CD14-positive monocyte (primary cell): ENCODE measurements around the gene CSTPP1. TPM values are rescaled to one million over a fixed set of nuclear protein-coding genes. Genes with fewer than 3 reads are reported as not detected.

Experiments
- DNase-seq, 3 donors: peaks; one replicate each; pipeline ENCODE4 v3.0.0-alpha.2; 2011 to 2022
- H2AFZ ChIP-seq: 2 replicates; pipeline ENCODE4 v1.6.0; 2012; ENCODE audit warnings: mild to moderate bottlenecking, low read depth, low read length, inconsistent platforms; ENCODE audit not compliant: insufficient read depth, poor library complexity, severe bottlenecking
- H3K27ac ChIP-seq, 2 donors: 1 replicate in 1 of 2; 2 replicates in 1 of 2; pipeline ENCODE4 v1.5.1; 2012 to 2013; ENCODE audit warnings: low read length in 2 of 2, control low read depth in 1 of 2, inconsistent platforms in 1 of 2, low read depth in 1 of 2, mild to moderate bottlenecking in 1 of 2
- H3K27me3 ChIP-seq, 2 donors: one replicate each; pipeline versions ENCODE4 v1.6.0 to v1.6.1; 2011 to 2013; ENCODE audit warnings: low read length in 2 of 2; ENCODE audit not compliant: control insufficient read depth in 2 of 2, insufficient read depth in 2 of 2
- H3K36me3 ChIP-seq, 2 donors: replicated peaks in 1 of 2; 1 replicate in 1 of 2; 2 replicates in 1 of 2; pipeline versions ENCODE4 v1.5.1 to v1.6.1; 2012 to 2013; ENCODE audit warnings: low read length in 2 of 2, control low read depth in 1 of 2, inconsistent platforms in 1 of 2, mild to moderate bottlenecking in 1 of 2; ENCODE audit not compliant: insufficient read depth in 2 of 2, control insufficient read depth in 1 of 2
- H3K4me1 ChIP-seq, 2 donors: 1 replicate in 1 of 2; 2 replicates in 1 of 2; pipeline versions ENCODE4 v1.5.1 to v1.6.1; 2012 to 2013; ENCODE audit warnings: low read length in 2 of 2, control low read depth in 1 of 2, inconsistent platforms in 1 of 2, mild to moderate bottlenecking in 1 of 2, moderate library complexity in 1 of 2; ENCODE audit not compliant: insufficient read depth in 2 of 2, control insufficient read depth in 1 of 2
- H3K4me2 ChIP-seq: replicated peaks from 2 replicates; pipeline ENCODE3; 2012; ENCODE audit warnings: low read length, moderate library complexity, mild to moderate bottlenecking; ENCODE audit not compliant: poor library complexity, severe bottlenecking; ENCODE audit errors: extremely low read depth
- H3K4me3 ChIP-seq, 3 experiments: fragments of 200-600 bp in 1 of 3; sonication (generic) in 1 of 3; replicated peaks in 1 of 3; 1 replicate in 2 of 3; 2 replicates in 1 of 3; pipeline ENCODE4 v1.5.1; 2011 to 2013; ENCODE audit warnings: low read length in 3 of 3, mild to moderate bottlenecking in 3 of 3, control low read depth in 2 of 3, low read depth in 2 of 3, inconsistent platforms in 1 of 3, moderate library complexity in 1 of 3
- H3K79me2 ChIP-seq: 2 replicates; pipeline ENCODE4 v1.6.0; 2012; ENCODE audit warnings: mild to moderate bottlenecking, control low read depth, inconsistent platforms, low read length, moderate library complexity; ENCODE audit not compliant: insufficient read depth
- H3K9ac ChIP-seq: 2 replicates; pipeline ENCODE4 v1.6.0; 2017; ENCODE audit warnings: low read length, mild to moderate bottlenecking; ENCODE audit not compliant: insufficient read depth, poor library complexity, severe bottlenecking
- H3K9me3 ChIP-seq, 2 donors: replicated peaks in 1 of 2; 1 replicate in 1 of 2; 2 replicates in 1 of 2; pipeline versions ENCODE4 v1.5.1 to v1.6.1; 2012 to 2013; ENCODE audit warnings: low read length in 2 of 2, control low read depth in 1 of 2; ENCODE audit not compliant: control insufficient read depth in 1 of 2, insufficient read depth in 1 of 2
- H4K20me1 ChIP-seq: 2 replicates; pipeline ENCODE4 v1.6.0; 2012; ENCODE audit warnings: mild to moderate bottlenecking, low read length, control low read depth, moderate library complexity; ENCODE audit not compliant: insufficient read depth
- H3K27ac Mint-ChIP-seq, 7 donors: one replicate each; pipeline ENCODE4 v1.8.0; 2020; ENCODE audit warnings: mild to moderate bottlenecking in 7 of 7, mixed read lengths in 7 of 7, moderate library complexity in 6 of 7, inconsistent platforms in 2 of 7
- H3K27me3 Mint-ChIP-seq, 3 donors: one replicate each; pipeline ENCODE4 v1.8.0; 2021 to 2022; ENCODE audit warnings: low read depth in 3 of 3, mild to moderate bottlenecking in 3 of 3, mixed read lengths in 3 of 3, moderate library complexity in 3 of 3, inconsistent platforms in 1 of 3
- H3K36me3 Mint-ChIP-seq, 2 donors: one replicate each; pipeline ENCODE4 v1.8.0; 2020; ENCODE audit warnings: mixed read lengths in 2 of 2, inconsistent platforms in 1 of 2, mild to moderate bottlenecking in 1 of 2
- H3K4me1 Mint-ChIP-seq: one replicate; pipeline ENCODE4 v1.8.0; 2020; ENCODE audit warnings: mild to moderate bottlenecking, mixed read lengths
- H3K4me3 Mint-ChIP-seq, 2 donors: one replicate each; pipeline ENCODE4 v1.8.0; 2020; ENCODE audit warnings: mild to moderate bottlenecking in 2 of 2, mixed read lengths in 2 of 2, moderate library complexity in 1 of 2
- H3K9me3 Mint-ChIP-seq, 7 donors: one replicate each; pipeline ENCODE4 v1.8.0; 2020 to 2022; ENCODE audit warnings: mixed read lengths in 7 of 7, mild to moderate bottlenecking in 6 of 7, moderate library complexity in 6 of 7, inconsistent platforms in 2 of 7
- WGBS: methylation state at CpG from one replicate; pipeline ENCODE4 v1.1.5; 2013; ENCODE audit warnings: missing lambda C conversion rate; ENCODE audit not compliant: insufficient coverage; 5-methylcytosine and 5-hydroxymethylcytosine counted together
- intact Hi-C, 2 donors: fragments of 100-400 bp; cut with micrococcal nuclease; formaldehyde crosslinking; loops; one replicate each; pipeline versions ENCODE4 v1.15.0 to v1.15.1; 2023
- polyA plus RNA-seq, 3 donors: library from polyadenylated mRNA; depleted of rRNA in 1 of 3; unstranded in 2 of 3; stranded (reverse) in 1 of 3; fragments of 300-500 nt in 2 of 3; fragments of >200 nt in 1 of 3; fragmentation: Illumina TruSeq in 2 of 3; gene quantifications; 1 replicate in 2 of 3; 2 replicates in 1 of 3; pipeline ENCODE4 v1.2.3, GENCODE V29; 2012 to 2021
- TF ChIP-seq, protein P1 (sequence below): fragments of 200-600 bp; IDR thresholded peaks from one replicate; pipeline ENCODE4 v1.8.0; 2022; ENCODE audit warnings: antibody characterized with exemption, mild to moderate bottlenecking

CSTPP1 gene
- polyA plus RNA-seq, 3 donors = 4.5 to 6.5 (median 5.9) TPM

DNA sequence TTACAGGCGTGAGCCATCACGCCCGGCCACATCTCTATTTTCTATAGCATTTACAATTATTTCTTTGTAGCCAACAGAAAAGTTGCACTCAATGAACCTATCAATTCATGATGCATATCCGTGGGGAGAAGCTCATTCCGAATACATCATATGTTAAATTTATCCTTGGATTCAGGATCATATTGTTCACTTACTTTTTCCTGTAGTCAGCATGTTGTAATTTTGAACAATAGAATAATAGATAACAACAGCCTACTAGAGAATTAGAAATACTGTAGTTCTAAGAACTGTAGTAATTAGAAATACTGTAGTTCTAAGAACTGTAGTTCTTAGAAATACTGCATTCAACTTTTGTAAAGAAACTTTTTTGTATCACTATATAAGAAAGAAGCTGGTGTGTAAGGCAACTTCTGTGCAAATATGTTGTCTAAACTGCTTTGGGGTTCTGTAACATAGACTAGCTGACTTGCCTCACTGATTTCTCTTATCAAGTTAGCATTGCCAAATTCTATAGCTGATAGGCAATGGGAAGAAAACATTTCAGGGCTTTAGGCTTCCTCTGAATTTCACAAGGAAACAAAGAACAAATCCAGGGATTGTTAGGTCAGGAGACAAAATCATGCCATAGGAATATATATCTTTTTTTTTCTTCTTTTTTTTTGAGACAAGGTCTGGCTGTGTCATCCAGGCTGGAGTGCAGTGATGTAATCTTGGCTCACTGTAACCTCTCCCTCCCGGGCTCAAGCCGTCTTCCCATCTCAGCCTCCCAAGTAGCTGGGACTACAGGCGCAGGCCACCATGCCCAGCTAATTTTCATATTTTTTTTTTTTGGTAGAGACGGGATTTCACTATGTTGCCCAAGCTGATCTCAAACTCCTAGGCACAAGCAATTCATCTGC is 91.9 kb downstream of the CSTPP1 start:
- H3K4me2 ChIP-seq = no peak overlapping the region
- no peaks in the 10 kb centered on the region for H3K4me1 Mint-ChIP-seq
- 87% methylated on average over 4 of the region's 9 CpGs for WGBS
- no peaks in the 10 kb centered on the region for H3K36me3 ChIP-seq
- TF ChIP-seq, protein P1, sequence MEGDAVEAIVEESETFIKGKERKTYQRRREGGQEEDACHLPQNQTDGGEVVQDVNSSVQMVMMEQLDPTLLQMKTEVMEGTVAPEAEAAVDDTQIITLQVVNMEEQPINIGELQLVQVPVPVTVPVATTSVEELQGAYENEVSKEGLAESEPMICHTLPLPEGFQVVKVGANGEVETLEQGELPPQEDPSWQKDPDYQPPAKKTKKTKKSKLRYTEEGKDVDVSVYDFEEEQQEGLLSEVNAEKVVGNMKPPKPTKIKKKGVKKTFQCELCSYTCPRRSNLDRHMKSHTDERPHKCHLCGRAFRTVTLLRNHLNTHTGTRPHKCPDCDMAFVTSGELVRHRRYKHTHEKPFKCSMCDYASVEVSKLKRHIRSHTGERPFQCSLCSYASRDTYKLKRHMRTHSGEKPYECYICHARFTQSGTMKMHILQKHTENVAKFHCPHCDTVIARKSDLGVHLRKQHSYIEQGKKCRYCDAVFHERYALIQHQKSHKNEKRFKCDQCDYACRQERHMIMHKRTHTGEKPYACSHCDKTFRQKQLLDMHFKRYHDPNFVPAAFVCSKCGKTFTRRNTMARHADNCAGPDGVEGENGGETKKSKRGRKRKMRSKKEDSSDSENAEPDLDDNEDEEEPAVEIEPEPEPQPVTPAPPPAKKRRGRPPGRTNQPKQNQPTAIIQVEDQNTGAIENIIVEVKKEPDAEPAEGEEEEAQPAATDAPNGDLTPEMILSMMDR = no peak
- no peak overlapping the region for H3K27ac ChIP-seq
- H2AFZ ChIP-seq = no peak overlapping the region
- no peaks in the 10 kb centered on the region for H3K36me3 Mint-ChIP-seq
- H4K20me1 ChIP-seq = no peaks in the 10 kb centered on the region
- no peak overlapping the region for H3K4me3 Mint-ChIP-seq
- no peak overlapping the region for H3K4me3 ChIP-seq
- no peaks in the 10 kb centered on the region for H3K27me3 ChIP-seq
- H3K27ac Mint-ChIP-seq = no peak overlapping the region
- H3K9me3 Mint-ChIP-seq = no peaks in the 10 kb centered on the region
- no peak for DNase-seq
- H3K9me3 ChIP-seq = no peaks in the 10 kb centered on the region
- no peaks in the 10 kb centered on the region for H3K4me1 ChIP-seq
- no peaks in the 10 kb centered on the region for H3K79me2 ChIP-seq
- intact Hi-C loops = no loop called here
- no peaks in the 10 kb centered on the region for H3K27me3 Mint-ChIP-seq
- no peak overlapping the region for H3K9ac ChIP-seq

GRCh38 chr11:47033439-47033838 is 96.9 kb downstream of the CSTPP1 start:
- no peak overlapping the region for H2AFZ ChIP-seq
- H3K36me3 Mint-ChIP-seq = no peaks in the 10 kb centered on the region

More at GRCh38 chr11:47033439-47033838, 96.9 kb downstream of the CSTPP1 start:
- no CpG with 5 or more reads among the region's 2 CpGs for WGBS
- TF ChIP-seq, protein P1 = no peak
- H3K4me1 ChIP-seq = no peaks in the 10 kb centered on the region
- intact Hi-C loops = no loop called here
- H3K27me3 ChIP-seq = no peaks in the 10 kb centered on the region
- Mint-ChIP-seq H3K4me1 (no peaks in the 10 kb centered on the region), H3K4me3 (no peak overlapping the region), H3K9me3 (peaks cover 0 to 9% (median 0%) of the 10 kb centered on the region in 7 donors), H3K27ac (no peak overlapping the region), H3K27me3 (no peaks in the 10 kb centered on the region)
- no peaks in the 10 kb centered on the region for H3K79me2 ChIP-seq
- no peaks in the 10 kb centered on the region for H4K20me1 ChIP-seq
- no peaks in the 10 kb centered on the region for H3K36me3 ChIP-seq
- H3K4me2 ChIP-seq = no peak overlapping the region
- no peaks in the 10 kb centered on the region for H3K9me3 ChIP-seq
- no peak overlapping the region for H3K9ac ChIP-seq
- H3K27ac ChIP-seq = no peak overlapping the region
- no peak for DNase-seq
- no peak overlapping the region for H3K4me3 ChIP-seq
